CD4-positive, alpha-beta T cell treated with Interleukin-15 for 4 hours (primary cell): Measurements from ENCODE around the gene SNCAIP.

Source experiments
- DNase-seq: peaks from one replicate; pipeline ENCODE4 v3.0.0-alpha.2; 2020; ENCODE audit warnings: low spot score

Gene SNCAIP

DNA sequence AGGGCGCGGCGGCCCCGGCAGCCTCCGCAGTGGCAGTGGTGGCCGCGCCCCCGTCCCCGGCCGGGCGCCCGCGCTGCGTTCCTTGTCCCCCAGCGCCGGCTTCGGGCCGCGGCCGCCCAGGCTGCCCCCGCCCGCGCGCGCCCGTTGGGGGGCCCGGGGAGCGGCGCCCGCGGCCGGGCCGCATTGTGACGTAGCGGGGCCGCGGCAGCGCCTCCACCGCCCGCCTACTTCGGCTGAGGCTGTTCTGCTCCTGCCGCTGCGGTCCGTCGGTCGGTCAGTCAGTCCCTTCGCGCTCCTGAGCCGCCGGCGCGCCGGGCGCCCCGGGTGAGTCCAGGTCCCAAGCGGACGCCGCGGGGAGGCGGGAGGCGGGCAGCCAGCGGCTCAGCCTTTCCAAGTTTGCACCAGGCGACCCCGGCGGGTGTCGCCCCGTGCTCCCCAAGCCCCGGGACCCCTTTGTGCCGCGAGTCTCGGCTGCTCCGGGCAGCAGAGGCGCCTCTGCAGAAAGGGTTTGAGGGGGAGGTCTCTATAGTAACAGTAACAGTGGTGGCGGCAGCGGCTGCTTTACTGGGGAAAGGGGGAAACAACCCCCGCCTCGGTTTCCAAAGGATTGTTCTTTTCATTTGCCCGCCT lies at the start of gene SNCAIP:
TSS of gene SNCAIP (plus strand) at position 277 of the 630 bp plus-strand sequence. CDS start 78,898 bp downstream, outside the sequence.
- DNase-seq, result no peak

GRCh38 chr5:122263352-122264030 lies 48.5 kb upstream of the SNCAIP start:
- DNase-seq, result no peak

- no peak for DNase-seq
Measured at GRCh38 chr5:122264610-122265009, 47.4 kb upstream of the SNCAIP start.

DNA sequence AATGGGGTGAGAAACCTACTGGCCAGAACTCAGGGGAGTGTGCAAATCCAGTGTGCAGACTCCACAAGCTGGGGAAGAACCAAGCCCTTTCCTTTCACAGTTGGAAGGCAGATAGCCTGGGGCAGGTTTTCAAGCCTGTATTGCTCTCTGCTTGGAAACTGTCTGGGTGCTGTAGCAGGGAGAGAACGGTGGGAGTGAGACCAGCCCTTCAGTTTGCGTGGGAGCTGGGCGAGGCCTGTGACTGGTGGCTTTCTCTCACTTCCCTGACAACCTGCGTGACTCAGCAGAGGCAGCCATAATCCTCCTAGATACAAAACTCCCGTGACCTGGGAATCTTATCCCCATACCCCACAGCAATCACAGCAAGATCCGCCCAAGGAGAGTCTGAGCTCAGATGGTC lies 44.9 kb upstream of the SNCAIP start:
- no peak for DNase-seq

DNA sequence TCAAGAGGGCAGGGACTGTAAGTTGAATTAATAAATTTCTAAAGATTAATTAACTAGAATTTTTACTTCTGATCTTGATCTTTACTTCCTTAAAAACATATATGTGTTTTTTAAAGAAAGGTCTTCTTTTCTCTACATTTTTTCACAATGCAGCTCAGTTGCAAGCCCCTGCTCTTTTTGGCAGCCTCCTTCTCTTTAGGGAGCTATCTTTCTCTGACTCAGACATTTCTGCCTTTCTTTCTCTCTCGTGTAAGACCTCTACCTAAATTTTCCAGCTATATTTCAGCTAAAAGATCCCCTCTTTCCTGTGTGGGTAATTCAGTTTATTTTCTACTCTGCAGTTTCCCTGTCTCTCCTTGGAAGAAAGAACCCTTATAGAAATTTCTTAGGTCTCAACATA lies 38.3 kb upstream of the SNCAIP start:
- no peak for DNase-seq

- DNase-seq, result no peak
Measured at GRCh38 chr5:122283592-122283991, 28.4 kb upstream of the SNCAIP start.

DNA sequence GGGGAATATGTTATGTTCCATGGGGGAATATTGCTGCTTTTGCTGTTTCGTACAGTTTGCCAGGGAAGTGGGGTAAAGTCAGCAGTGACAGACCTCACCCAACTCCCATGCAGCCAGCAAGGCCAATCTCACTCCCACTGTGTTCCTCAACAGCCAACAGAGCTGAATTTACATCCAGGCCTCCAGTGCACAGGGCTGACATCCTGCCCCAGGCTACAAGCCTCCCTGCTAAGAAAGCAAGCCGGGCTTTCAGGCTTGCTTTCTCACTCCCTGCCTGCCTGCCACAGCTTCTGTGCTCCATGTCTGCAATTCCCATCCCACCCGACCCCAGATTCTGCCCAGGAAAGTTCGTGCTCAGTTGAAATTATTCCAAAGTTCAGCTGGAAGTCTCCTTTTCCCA lies 25.5 kb upstream of the SNCAIP start:
- no peak for DNase-seq

- DNase-seq, result no peak
Measured at GRCh38 chr5:122287101-122287500, 24.9 kb upstream of the SNCAIP start.

DNA sequence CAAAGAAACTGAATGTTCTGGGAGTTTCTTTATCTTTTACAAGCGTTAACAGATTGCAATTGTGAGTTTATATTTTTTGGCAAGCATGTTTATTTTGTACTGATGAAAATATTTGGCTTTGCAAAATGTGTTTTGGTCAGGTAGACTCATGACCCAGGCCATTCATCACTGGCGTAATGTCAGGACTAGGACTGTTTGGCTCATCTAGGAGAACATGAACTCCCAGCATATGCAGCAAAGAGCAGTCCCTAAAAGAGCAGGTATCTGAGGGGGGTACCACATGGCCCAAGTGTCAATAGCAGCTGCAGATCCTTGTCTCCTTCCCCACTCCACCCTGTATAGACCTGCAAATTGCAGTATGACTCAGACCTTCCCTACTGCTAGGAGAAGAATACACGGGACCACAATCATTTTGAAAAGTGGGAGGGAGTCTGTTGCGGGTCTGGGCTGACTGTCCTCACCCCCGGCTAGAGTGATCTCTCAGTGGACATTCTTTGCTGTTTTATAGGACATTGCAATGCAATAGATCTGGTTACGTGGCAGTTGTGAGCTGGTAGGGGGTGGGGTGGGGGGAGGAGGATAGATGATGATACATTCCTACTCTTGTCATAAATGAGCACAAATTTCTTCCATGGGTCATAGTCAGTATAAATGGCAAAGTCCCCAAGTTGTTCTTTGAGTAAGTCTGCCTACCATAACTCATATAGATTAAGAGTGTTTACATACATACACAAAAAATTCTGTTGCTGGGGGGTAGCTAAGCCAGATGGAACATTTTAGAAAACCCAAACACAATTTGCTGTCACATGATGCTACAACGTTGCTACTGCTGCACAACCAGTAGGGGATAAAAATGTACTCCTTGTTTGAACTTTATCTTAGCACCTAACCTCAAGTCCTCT lies 20.8 kb upstream of the SNCAIP start:
- DNase-seq, result no peak

DNA sequence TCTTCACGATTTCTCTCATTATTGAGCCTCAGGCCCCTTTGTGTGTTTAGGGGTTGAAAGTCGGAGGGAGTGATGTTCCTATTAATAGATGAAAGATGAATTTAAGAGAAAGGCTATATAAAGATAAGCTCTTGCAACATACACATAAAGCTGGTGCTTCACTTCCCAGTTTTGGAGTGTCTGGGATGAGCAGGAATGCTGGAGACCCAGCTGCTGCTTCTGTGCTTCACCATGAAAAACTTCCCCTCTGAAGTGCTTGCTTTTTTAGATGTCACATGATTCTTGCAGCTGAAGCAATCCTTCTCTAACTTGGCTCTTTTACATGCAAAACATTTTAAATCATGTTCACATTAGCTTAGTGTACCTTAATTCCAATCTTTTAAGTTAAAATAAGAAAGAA lies 19.7 kb upstream of the SNCAIP start:
- DNase-seq, result no peak

DNA sequence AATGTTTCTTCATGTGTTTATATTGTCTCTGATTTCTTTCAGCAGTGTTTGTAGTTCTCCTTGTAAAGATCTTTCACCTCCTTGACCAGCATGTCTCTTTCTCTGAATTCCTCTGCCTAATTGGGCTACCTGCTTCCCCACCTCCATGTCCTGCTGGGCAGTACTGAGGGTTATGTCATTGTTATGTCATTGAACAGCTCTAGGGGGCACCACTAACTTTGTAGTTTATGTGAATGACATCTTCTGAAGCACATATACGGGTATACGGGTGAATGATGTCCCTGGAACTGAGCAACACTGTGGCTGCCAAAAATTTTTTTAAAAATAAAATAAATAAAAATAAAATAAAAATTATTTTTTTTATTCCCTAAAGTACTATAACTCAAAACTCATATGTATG lies 16.9 kb upstream of the SNCAIP start:
- DNase-seq, result no peak

GRCh38 chr5:122296871-122297270 lies 15.2 kb upstream of the SNCAIP start:
- DNase-seq, result no peak

DNA sequence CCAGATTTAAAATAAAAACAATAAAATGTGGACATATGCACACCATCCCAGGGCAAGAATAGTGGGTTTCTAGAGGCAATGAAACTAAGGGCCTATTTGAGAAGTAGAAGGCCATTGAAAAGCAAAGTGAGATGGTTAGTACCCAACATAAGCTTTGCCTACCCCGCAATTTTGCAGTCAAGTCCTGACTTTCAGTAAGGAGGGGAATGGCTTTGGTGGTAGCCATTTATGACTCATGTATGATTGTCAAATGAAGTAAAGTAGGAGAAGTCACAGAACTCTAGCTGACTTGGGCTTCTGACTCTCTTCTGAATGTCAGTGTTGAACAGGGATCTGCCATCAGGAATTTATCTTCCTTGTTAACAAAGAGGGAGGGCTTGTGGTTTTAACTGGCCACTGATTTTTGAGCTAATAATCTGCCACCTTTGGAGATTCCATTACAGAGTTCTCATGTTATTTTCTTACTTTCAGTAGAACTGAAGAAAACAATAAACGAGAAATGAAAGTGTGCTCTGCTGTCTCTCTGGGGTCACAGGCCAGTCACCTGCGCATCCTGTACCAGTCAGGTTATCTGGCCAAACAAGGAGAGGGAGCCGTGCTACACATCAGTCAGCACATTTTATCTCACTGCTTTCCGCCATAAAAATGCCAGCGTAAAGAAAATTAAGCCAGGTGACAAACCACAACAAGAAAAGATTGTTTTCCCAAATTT lies 14.3 kb upstream of the SNCAIP start:
- DNase-seq, result no peak

DNA sequence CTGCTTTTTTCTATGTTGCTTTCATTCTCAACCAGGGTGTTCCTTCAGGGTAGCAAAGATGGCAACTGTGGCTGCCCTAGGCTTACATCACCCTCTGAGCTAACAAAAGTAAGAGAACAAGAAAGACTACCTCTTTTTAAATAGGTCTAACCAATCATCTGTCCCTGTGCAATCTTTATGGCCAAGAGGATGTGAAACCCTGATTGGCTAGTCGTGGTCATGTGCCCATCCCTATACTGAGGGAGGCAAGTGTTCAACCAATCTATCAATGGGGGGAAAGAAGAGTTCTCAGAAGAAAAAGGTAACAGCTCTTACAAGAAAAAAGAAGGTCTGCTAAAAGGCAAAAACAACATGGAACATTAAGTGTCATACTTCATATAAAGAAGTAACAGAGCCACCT lies 11.7 kb upstream of the SNCAIP start:
- no peak for DNase-seq

GRCh38 chr5:122301016-122301415 lies 11.0 kb upstream of the SNCAIP start:
- DNase-seq, result no peak

DNA sequence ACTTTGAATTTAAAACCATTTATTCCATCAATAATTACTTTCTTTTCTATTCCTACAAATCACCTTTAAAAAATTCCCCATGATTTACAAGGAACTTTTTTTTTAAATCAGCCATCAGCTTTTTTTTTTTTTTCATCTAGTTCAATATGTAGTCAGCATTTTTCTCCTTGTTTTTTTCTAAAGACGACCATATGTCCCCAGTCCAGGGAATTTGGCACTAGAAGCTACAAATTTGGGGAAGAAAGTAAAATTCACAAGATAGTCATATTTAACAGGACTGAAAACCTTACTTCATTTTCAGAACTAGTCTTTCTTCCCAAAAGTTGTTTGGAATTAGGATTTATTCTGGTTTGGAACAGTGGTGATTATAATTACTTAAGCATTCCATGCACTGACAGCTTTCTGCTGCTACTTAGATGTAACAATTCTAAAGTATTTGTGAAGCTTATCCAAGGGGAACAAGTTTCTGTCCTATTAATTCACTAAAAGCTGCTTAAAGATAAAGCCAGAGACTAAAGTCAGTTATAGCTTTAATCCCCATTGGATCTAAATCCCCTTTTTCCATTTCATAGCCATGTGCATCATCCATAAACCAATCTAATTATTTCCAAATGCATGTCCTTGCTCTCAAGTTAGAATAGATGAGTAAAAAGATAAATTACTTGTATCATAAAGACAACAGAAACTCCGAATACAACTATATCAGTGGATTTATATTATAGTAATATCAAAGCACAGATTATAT lies 7.4 kb upstream of the SNCAIP start:
- DNase-seq, result no peak

DNA sequence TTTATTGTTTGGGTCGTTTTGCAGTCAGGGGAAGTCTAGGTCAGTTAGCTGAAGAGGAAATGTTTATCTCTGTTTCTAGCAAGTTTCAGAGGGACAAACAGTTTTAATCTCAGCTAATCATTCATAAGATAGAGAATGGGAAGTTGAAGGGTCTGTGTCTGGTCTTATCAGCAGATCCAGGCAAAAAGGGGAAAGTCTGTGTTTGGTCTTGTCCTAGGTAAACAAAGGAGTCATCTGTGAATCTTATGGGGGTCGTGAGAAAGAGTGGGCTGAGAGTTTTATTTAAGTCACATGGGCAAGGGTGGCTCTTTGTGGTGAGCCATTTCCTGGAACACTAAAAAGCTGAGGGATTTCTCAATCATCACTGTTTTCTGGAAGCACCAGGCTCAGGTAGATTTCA lies 5.6 kb upstream of the SNCAIP start:
- DNase-seq, result no peak

- no peak for DNase-seq
Measured at GRCh38 chr5:122310889-122311288, 1.1 kb upstream of the SNCAIP start.

- DNase-seq, result no peak
Measured at GRCh38 chr5:122311497-122311960, 508 bp upstream of the SNCAIP start.

GRCh38 chr5:122312591-122313406 lies 762 bp downstream of the SNCAIP start:
- no peak for DNase-seq

- DNase-seq, result no peak
Measured at GRCh38 chr5:122314036-122314435, 2.0 kb downstream of the SNCAIP start.
